Right atrium auricular region (tissue), 2 donors: Measurements from ENCODE around the gene UTP20. TPM values are rescaled to one million over a fixed set of nuclear protein-coding genes. Genes with fewer than 3 reads are reported as not detected.

ENCODE experiments used
- DNase-seq: peaks from one replicate; pipeline ENCODE4 v3.0.0-alpha.2; 2019; ENCODE audit warnings: low spot score
- H3K27ac ChIP-seq, 2 donors: fragments of 200-600 bp; sonication (generic); 1 replicate in 1 of 2; 2 replicates in 1 of 2; pipeline ENCODE4 v1.5.1; 2016 to 2019
- H3K27me3 ChIP-seq, 2 donors: fragments of 200-600 bp; sonication (generic); one replicate each; pipeline versions ENCODE4 v1.5.1 to v1.6.0; 2017 to 2019
- H3K36me3 ChIP-seq: fragments of 200-600 bp; sonication (generic); one replicate; pipeline ENCODE4 v1.5.1; 2016
- H3K4me1 ChIP-seq, 2 donors: fragments of 200-600 bp; sonication (generic); one replicate each; pipeline versions ENCODE4 v1.5.1 to v1.6.0; 2017 to 2019
- H3K4me3 ChIP-seq, 2 donors: fragments of 200-600 bp; sonication (generic); 1 replicate in 1 of 2; 2 replicates in 1 of 2; pipeline ENCODE4 v1.5.1; 2017 to 2019; ENCODE audit warnings: mild to moderate bottlenecking in 1 of 2, moderate library complexity in 1 of 2
- H3K9me3 ChIP-seq, 2 donors: fragments of 200-600 bp; sonication (generic); one replicate each; pipeline ENCODE4 v1.5.1; 2019
- CTCF ChIP-seq, 2 donors: fragments of 200-600 bp; sonication (generic); IDR thresholded peaks; one replicate each; pipeline ENCODE4 v1.5.1; 2019; ENCODE audit warnings: antibody characterized with exemption in 2 of 2
- total RNA-seq, 2 donors: library from RNA; depleted of rRNA; stranded (reverse); fragments of >200 nt; gene quantifications; one replicate each; pipeline ENCODE4 v1.1.0, GENCODE V29; 2016

The UTP20 gene
- total RNA-seq, 2 donors from 2014 or later = 5.8 to 6.7 TPM

- H3K4me1 ChIP-seq = no peaks in the 10 kb centered on the region
- H3K27me3 ChIP-seq = no peaks in the 10 kb centered on the region
- TF ChIP-seq CTCF (IDR thresholded peaks at IDR 0.05) = no peak
- no peak overlapping the region for H3K4me3 ChIP-seq
- no peaks in the 10 kb centered on the region for H3K9me3 ChIP-seq
- no peak overlapping the region for H3K27ac ChIP-seq
- peaks cover 57% of the 10 kb centered on the region for H3K36me3 ChIP-seq
- no peak for DNase-seq
Measured at GRCh38 chr12:101299931-101300330, 20.0 kb downstream of the UTP20 start.

- Histone ChIP-seq H3K27ac (no peak overlapping the region), H3K4me3 (no peak overlapping the region), H3K9me3 (no peaks in the 10 kb centered on the region), H3K36me3 (peaks cover 66% of the 10 kb centered on the region), H3K4me1 (no peaks in the 10 kb centered on the region), H3K27me3 (no peaks in the 10 kb centered on the region)
- no peak for DNase-seq
- TF ChIP-seq CTCF (IDR thresholded peaks at IDR 0.05) = no peak
Measured at GRCh38 chr12:101302741-101303140, 22.8 kb downstream of the UTP20 start.

- Histone ChIP-seq H3K27me3 (no peaks in the 10 kb centered on the region), H3K9me3 (no peaks in the 10 kb centered on the region), H3K4me1 (no peaks in the 10 kb centered on the region), H3K36me3 (peaks cover 69% of the 10 kb centered on the region), H3K4me3 (no peak overlapping the region), H3K27ac (no peak overlapping the region)
- no peak for TF ChIP-seq CTCF (IDR thresholded peaks at IDR 0.05)
- no peak for DNase-seq
Measured at GRCh38 chr12:101305226-101305779, 25.4 kb downstream of the UTP20 start.

- no peaks in the 10 kb centered on the region for H3K27me3 ChIP-seq
- peaks cover 67% of the 10 kb centered on the region for H3K36me3 ChIP-seq
- DNase-seq = no peak
- no peak overlapping the region for H3K4me3 ChIP-seq
- H3K9me3 ChIP-seq = no peaks in the 10 kb centered on the region
- no peak overlapping the region for H3K27ac ChIP-seq
- H3K4me1 ChIP-seq = no peaks in the 10 kb centered on the region
- no peak for TF ChIP-seq CTCF (IDR thresholded peaks at IDR 0.05)
Measured at GRCh38 chr12:101305794-101306193, 25.9 kb downstream of the UTP20 start.

GRCh38 chr12:101322480-101322879 is 42.6 kb downstream of the UTP20 start:
- no peak overlapping the region for H3K27ac ChIP-seq
- H3K4me1 ChIP-seq = no peaks in the 10 kb centered on the region
- no peak overlapping the region for H3K4me3 ChIP-seq
- no peak for DNase-seq
- no peak for TF ChIP-seq CTCF (IDR thresholded peaks at IDR 0.05)
- no peaks in the 10 kb centered on the region for H3K9me3 ChIP-seq
- peaks cover 22% of the 10 kb centered on the region for H3K36me3 ChIP-seq
- H3K27me3 ChIP-seq = no peaks in the 10 kb centered on the region

- TF ChIP-seq CTCF (IDR thresholded peaks at IDR 0.05) = no peak
- H3K4me1 ChIP-seq = no peaks in the 10 kb centered on the region
- H3K4me3 ChIP-seq = no peak overlapping the region
- no peaks in the 10 kb centered on the region for H3K27me3 ChIP-seq
- peaks cover 22% of the 10 kb centered on the region for H3K36me3 ChIP-seq
- H3K27ac ChIP-seq = no peak overlapping the region
- DNase-seq = no peak
- H3K9me3 ChIP-seq = no peaks in the 10 kb centered on the region
Measured at GRCh38 chr12:101323255-101323654, 43.4 kb downstream of the UTP20 start.
